ENCODE data around the gene TXNDC11.

GRCh38 chr16:11697319-11697718 lies 45.3 kb downstream of the TXNDC11 start:
- TF ChIP-seq EZH2 (IDR thresholded peaks at IDR 0.05; ENCODE audit: low read length) (no peak), CTCF (optimal IDR thresholded peaks at IDR 0.05 in 1 of 3, IDR thresholded peaks at IDR 0.05 in 1 of 3, conservative IDR thresholded peaks at IDR 0.05 in 1 of 3; ENCODE audit: extremely low read depth in 1 of 3, insufficient read depth in 2 of 3, low read length in 3 of 3) (no peak)
